Loucy (cell line): ENCODE results near the gene MATK.

ENCODE experiments used
- H2AFZ ChIP-seq: fragments of 200-600 bp; sonication (generic); 2 replicates; pipeline ENCODE4 v1.6.0; 2016; ENCODE audit warnings: antibody characterized with exemption, mild to moderate bottlenecking, low read length, moderate library complexity
- H3F3A ChIP-seq: fragments of 200-600 bp; 2 replicates; pipeline ENCODE4 v1.6.0; 2016; ENCODE audit warnings: antibody characterized with exemption, low read depth, mild to moderate bottlenecking
- H3K27me3 ChIP-seq: fragments of 200-600 bp; sonication (generic); 2 replicates; pipeline ENCODE4 v1.6.1; 2014; ENCODE audit warnings: low read length, mild to moderate bottlenecking; ENCODE audit not compliant: insufficient read depth, poor library complexity, severe bottlenecking
- H3K36me3 ChIP-seq: fragments of 200-600 bp; sonication (generic); 2 replicates; pipeline ENCODE4 v1.6.1; 2016; ENCODE audit warnings: low read length; ENCODE audit not compliant: insufficient read depth
- H3K4me1 ChIP-seq: fragments of 200-600 bp; sonication (generic); 2 replicates; pipeline ENCODE4 v1.5.1; 2014; ENCODE audit warnings: low read length, mild to moderate bottlenecking; ENCODE audit not compliant: insufficient read depth, poor library complexity, severe bottlenecking
- H3K4me2 ChIP-seq: fragments of 200-600 bp; sonication (generic); 2 replicates; pipeline ENCODE4 v1.6.0; 2014; ENCODE audit warnings: antibody characterized with exemption, low read length, low read depth, mild to moderate bottlenecking; ENCODE audit not compliant: poor library complexity, severe bottlenecking
- H3K4me3 ChIP-seq: fragments of 200-600 bp; sonication (generic); 2 replicates; pipeline ENCODE4 v1.5.1; 2014; ENCODE audit warnings: low read length, mild to moderate bottlenecking, mixed read lengths; ENCODE audit not compliant: poor library complexity, severe bottlenecking
- H3K79me2 ChIP-seq: fragments of 200-600 bp; sonication (generic); 2 replicates; pipeline ENCODE4 v1.6.1; 2014; ENCODE audit warnings: low read length; ENCODE audit not compliant: insufficient read depth
- H3K9ac ChIP-seq: fragments of 200-600 bp; sonication (generic); 2 replicates; pipeline ENCODE4 v1.6.0; 2014; ENCODE audit warnings: mild to moderate bottlenecking, low read depth, low read length, moderate library complexity; ENCODE audit not compliant: poor library complexity, severe bottlenecking
- H3K9me2 ChIP-seq: fragments of 200-600 bp; sonication (generic); replicated peaks from 2 replicates; pipeline ENCODE4 v1.6.1; 2016; ENCODE audit warnings: low read depth, low read length, mixed read lengths
- H3K9me3 ChIP-seq: fragments of 200-600 bp; sonication (generic); 2 replicates; pipeline ENCODE4 v1.6.1; 2014; ENCODE audit warnings: mild to moderate bottlenecking, antibody characterized with exemption, low read length, low read depth; ENCODE audit not compliant: insufficient read depth
- H4K20me1 ChIP-seq: fragments of 200-600 bp; sonication (generic); 2 replicates; pipeline ENCODE4 v1.6.0; 2014; ENCODE audit warnings: antibody characterized with exemption, low read length, mild to moderate bottlenecking; ENCODE audit not compliant: insufficient read depth, poor library complexity, severe bottlenecking
- CTCF ChIP-seq: fragments of 200-600 bp; sonication (generic); conservative IDR thresholded peaks from 2 replicates; pipeline ENCODE4 v1.5.1; 2014; ENCODE audit warnings: mild to moderate bottlenecking, antibody characterized with exemption, low read length
- EZH2phosphoT487 ChIP-seq: fragments of 200-600 bp; IDR thresholded peaks from 2 replicates; pipeline ENCODE4 v1.6.1; 2018; ENCODE audit warnings: antibody characterized with exemption, mild to moderate bottlenecking, moderate library complexity, borderline replicate concordance

MATK gene

GRCh38 chr19:3798137-3798536, 12.0 kb upstream of the MATK start:
- no peak overlapping the region for H3K9ac ChIP-seq
- no peak for TF ChIP-seq EZH2phosphoT487
- no peak for TF ChIP-seq CTCF
- no peaks in the 10 kb centered on the region for H3K79me2 ChIP-seq
- H3K9me3 ChIP-seq = peaks cover 4% of the 10 kb centered on the region; the same call in 1 of the 2 replicates
- no peaks in the 10 kb centered on the region for H3K4me1 ChIP-seq
- no peaks in the 10 kb centered on the region for H3K9me2 ChIP-seq
- no peaks in the 10 kb centered on the region for H4K20me1 ChIP-seq
- no peaks in the 10 kb centered on the region for H3K36me3 ChIP-seq
- H3K27me3 ChIP-seq = no peaks in the 10 kb centered on the region
- H2AFZ ChIP-seq = no peak overlapping the region
- peak overlapping the region; percentile 16 for H3K4me2 ChIP-seq
- no peaks in the 10 kb centered on the region for H3F3A ChIP-seq
- H3K4me3 ChIP-seq = no peak overlapping the region

GRCh38 chr19:3796358-3796757, 10.2 kb upstream of the MATK start:
- no peaks in the 10 kb centered on the region for H3K79me2 ChIP-seq
- no peak overlapping the region for H3K9ac ChIP-seq
- no peaks in the 10 kb centered on the region for H3K27me3 ChIP-seq
- H3F3A ChIP-seq = no peaks in the 10 kb centered on the region
- H3K4me2 ChIP-seq = no peak overlapping the region
- TF ChIP-seq CTCF = no peak
- TF ChIP-seq EZH2phosphoT487 = no peak
- peaks cover 4% of the 10 kb centered on the region; the same call in 1 of the 2 replicates for H3K9me3 ChIP-seq
- H3K9me2 ChIP-seq = no peaks in the 10 kb centered on the region
- H3K36me3 ChIP-seq = no peaks in the 10 kb centered on the region
- no peaks in the 10 kb centered on the region for H4K20me1 ChIP-seq
- no peaks in the 10 kb centered on the region for H3K4me1 ChIP-seq
- no peak overlapping the region for H3K4me3 ChIP-seq
- H2AFZ ChIP-seq = no peak overlapping the region

- Histone ChIP-seq H2AFZ (no peak overlapping the region), H3F3A (no peaks in the 10 kb centered on the region), H3K4me1 (no peaks in the 10 kb centered on the region), H3K27me3 (no peaks in the 10 kb centered on the region), H3K36me3 (no peaks in the 10 kb centered on the region), H3K9ac (no peak overlapping the region), H3K4me2 (no peak overlapping the region), H3K79me2 (no peaks in the 10 kb centered on the region), H3K9me2 (no peaks in the 10 kb centered on the region), H3K9me3 (peaks cover 4% of the 10 kb centered on the region; the same call in 1 of the 2 replicates), H4K20me1 (no peaks in the 10 kb centered on the region), H3K4me3 (no peak overlapping the region)
- TF ChIP-seq CTCF = no peak
- no peak for TF ChIP-seq EZH2phosphoT487
Measured at GRCh38 chr19:3793799-3794198, 7.6 kb upstream of the MATK start.
